ENCODE results near the gene M6PR. TPM values are rescaled to one million over a fixed set of nuclear protein-coding genes. Genes with fewer than 3 reads are reported as not detected.

Gene M6PR
- total and polyA plus RNA-seq, 2 of the 13 experiments (the other 11 are each of a cell fraction or from before 2014, with no cell fraction given), result 98.2 to 127 TPM

DNA sequence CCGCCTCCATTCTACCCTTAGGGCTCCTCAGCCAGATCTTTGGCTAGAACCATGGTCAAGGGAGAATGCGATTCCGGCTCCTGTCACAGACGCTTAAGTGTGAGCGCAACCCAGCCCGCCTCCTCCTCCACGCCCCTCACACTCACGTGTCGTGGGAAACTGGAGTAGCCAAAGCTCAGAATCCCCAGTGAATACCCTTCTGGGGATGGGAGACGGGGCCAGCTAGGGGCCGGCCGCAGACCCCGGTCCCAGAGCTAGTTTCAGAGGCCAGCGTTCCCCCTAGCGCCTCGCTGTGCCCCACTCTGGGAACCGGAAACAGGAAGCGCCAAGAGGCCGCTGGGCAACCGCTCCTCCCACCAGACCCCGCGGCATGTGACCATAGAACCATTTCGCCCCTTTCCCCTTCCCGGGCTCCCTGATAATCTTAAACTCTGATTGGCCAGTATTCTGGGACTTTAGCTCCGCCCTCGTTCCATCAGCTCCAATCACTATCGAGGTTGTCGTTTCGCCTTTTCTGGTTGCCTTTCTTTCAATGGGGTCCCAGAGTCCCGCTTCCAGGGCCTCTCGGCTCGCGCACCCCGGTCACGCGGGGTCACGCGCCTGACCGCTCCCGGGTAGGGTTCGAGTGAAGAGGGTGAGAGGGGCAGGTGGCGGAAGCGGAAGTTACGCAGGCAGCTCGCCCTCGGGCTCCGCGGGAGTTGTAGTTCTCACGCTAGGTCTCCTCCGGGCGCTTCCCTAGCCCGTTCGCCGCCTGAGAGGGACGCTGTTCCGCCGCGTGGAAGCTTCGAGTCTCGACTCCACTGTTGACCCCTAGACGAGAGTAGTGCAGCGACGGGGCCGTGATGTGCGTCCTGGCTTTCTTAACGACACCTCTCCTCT, at the start of gene M6PR (continued):
- TF ChIP-seq FOXK1 (CRISPR knock-in tag; IDR thresholded peaks at IDR 0.05; ENCODE audit: borderline replicate concordance, low read depth), result peak; percentile 50; the same call in 1 of the 2 replicates
- peak; percentile 89; the same call in 1 of the 2 replicates for TF ChIP-seq SALL2 (CRISPR knock-in tag; IDR thresholded peaks at IDR 0.05)
- TF ChIP-seq, protein P1, sequence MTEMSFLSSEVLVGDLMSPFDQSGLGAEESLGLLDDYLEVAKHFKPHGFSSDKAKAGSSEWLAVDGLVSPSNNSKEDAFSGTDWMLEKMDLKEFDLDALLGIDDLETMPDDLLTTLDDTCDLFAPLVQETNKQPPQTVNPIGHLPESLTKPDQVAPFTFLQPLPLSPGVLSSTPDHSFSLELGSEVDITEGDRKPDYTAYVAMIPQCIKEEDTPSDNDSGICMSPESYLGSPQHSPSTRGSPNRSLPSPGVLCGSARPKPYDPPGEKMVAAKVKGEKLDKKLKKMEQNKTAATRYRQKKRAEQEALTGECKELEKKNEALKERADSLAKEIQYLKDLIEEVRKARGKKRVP (CRISPR knock-in tag; IDR thresholded peaks at IDR 0.05), result 0 out of 4 replicates have a peak, but pooled peaks of 1 of the 2 experiments have one; percentile 40
- no peak for TF ChIP-seq NFE2L2 (IDR thresholded peaks at IDR 0.05; ENCODE audit: low read length)
- TF ChIP-seq CC2D1A (CRISPR knock-in tag; IDR thresholded peaks at IDR 0.05), result no peak
- no peak for TF ChIP-seq PLRG1 (conservative IDR thresholded peaks at IDR 0.05)
- no peak for TF ChIP-seq ZFP36 (IDR thresholded peaks at IDR 0.05; ENCODE audit: borderline replicate concordance, low read depth, low read length, partially characterized antibody)
- no peak for TF ChIP-seq CCAR2 (optimal IDR thresholded peaks at IDR 0.05; ENCODE audit: low read depth, low read length)
- TF ChIP-seq ZNF790 (CRISPR knock-in tag; IDR thresholded peaks at IDR 0.05; ENCODE audit: borderline replicate concordance), result no peak; the same call in 1 of the 2 replicates
- 0 out of 2 replicates have a peak, but pooled peaks have one; percentile 11 for TF ChIP-seq ZNF891 (CRISPR knock-in tag; IDR thresholded peaks at IDR 0.05)
- TF ChIP-seq SYNCRIP (IDR thresholded peaks at IDR 0.05; ENCODE audit: insufficient read depth, low read depth, low read length), result no peak
- no peak; the same call in 1 of the 2 replicates for TF ChIP-seq NR2F2 (IDR thresholded peaks at IDR 0.05; ENCODE audit: borderline replicate concordance, low read depth)
- TF ChIP-seq RBM39 (IDR thresholded peaks at IDR 0.05; ENCODE audit: low read depth, low read length, poor library complexity, severe bottlenecking), result peak; percentile 70
- TF ChIP-seq, protein P2, sequence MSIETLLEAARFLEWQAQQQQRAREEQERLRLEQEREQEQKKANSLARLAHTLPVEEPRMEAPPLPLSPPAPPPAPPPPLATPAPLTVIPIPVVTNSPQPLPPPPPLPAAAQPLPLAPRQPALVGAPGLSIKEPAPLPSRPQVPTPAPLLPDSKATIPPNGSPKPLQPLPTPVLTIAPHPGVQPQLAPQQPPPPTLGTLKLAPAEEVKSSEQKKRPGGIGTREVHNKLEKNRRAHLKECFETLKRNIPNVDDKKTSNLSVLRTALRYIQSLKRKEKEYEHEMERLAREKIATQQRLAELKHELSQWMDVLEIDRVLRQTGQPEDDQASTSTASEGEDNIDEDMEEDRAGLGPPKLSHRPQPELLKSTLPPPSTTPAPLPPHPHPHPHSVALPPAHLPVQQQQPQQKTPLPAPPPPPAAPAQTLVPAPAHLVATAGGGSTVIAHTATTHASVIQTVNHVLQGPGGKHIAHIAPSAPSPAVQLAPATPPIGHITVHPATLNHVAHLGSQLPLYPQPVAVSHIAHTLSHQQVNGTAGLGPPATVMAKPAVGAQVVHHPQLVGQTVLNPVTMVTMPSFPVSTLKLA (IDR thresholded peaks at IDR 0.05), result 0 out of 2 replicates have a peak, but pooled peaks have one; percentile 12
- peak; percentile 75; the same call in 1 of the 2 replicates for TF ChIP-seq NAIF1 (CRISPR knock-in tag; IDR thresholded peaks at IDR 0.05; ENCODE audit: borderline replicate concordance)
- no peak for TF ChIP-seq NFKBIZ (CRISPR knock-in tag; IDR thresholded peaks at IDR 0.05)
- TF ChIP-seq, protein P3, sequence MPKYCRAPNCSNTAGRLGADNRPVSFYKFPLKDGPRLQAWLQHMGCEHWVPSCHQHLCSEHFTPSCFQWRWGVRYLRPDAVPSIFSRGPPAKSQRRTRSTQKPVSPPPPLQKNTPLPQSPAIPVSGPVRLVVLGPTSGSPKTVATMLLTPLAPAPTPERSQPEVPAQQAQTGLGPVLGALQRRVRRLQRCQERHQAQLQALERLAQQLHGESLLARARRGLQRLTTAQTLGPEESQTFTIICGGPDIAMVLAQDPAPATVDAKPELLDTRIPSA (CRISPR knock-in tag; IDR thresholded peaks at IDR 0.05; ENCODE audit: borderline replicate concordance), result peak; percentile 96; the same call in 1 of the 2 replicates
- TF ChIP-seq, protein P4, sequence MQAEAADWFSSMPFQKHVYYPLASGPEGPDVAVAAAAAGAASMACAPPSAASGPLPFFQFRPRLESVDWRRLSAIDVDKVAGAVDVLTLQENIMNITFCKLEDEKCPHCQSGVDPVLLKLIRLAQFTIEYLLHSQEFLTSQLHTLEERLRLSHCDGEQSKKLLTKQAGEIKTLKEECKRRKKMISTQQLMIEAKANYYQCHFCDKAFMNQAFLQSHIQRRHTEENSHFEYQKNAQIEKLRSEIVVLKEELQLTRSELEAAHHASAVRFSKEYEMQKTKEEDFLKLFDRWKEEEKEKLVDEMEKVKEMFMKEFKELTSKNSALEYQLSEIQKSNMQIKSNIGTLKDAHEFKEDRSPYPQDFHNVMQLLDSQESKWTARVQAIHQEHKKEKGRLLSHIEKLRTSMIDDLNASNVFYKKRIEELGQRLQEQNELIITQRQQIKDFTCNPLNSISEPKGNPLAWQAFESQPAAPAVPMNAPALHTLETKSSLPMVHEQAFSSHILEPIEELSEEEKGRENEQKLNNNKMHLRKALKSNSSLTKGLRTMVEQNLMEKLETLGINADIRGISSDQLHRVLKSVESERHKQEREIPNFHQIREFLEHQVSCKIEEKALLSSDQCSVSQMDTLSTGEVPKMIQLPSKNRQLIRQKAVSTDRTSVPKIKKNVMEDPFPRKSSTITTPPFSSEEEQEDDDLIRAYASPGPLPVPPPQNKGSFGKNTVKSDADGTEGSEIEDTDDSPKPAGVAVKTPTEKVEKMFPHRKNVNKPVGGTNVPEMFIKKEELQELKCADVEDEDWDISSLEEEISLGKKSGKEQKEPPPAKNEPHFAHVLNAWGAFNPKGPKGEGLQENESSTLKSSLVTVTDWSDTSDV (CRISPR knock-in tag; IDR thresholded peaks at IDR 0.05), result 0 out of 2 replicates have a peak, but pooled peaks have one; percentile 22
- TF ChIP-seq XBP1 (CRISPR knock-in tag; IDR thresholded peaks at IDR 0.05), result no peak

Measured in HepG2 (cell line).